Cardiac septum (tissue), 1 donor: ENCODE data around the gene ERI3. TPM values are rescaled to one million over a fixed set of nuclear protein-coding genes. Genes with fewer than 3 reads are reported as not detected.
A peak's percentile ranks its signal among the peaks of the same experiment; 100 is the strongest.

Source experiments
- DNase-seq: peaks from one replicate; pipeline ENCODE4 v3.0.0-alpha.2; 2020; ENCODE audit warnings: low spot score
- intact Hi-C: fragments of 100-400 bp; cut with DNase I; formaldehyde crosslinking; loops from one replicate; pipeline ENCODE4 v1.14.0; 2022
- total RNA-seq: library from RNA; stranded (reverse); fragmentation: NEBNext Ultra II Directional; extraction: Animal tissue kit (Norgen Biotek cat#: 25700); gene quantifications from one replicate; pipeline ENCODE4 v1.2.1, GENCODE V29; 2021
- donor health status: DM: no; HTN: no; CAD: no.

Gene ERI3
- total RNA-seq, 1 donor from 2014 or later = 45.0 TPM

DNA sequence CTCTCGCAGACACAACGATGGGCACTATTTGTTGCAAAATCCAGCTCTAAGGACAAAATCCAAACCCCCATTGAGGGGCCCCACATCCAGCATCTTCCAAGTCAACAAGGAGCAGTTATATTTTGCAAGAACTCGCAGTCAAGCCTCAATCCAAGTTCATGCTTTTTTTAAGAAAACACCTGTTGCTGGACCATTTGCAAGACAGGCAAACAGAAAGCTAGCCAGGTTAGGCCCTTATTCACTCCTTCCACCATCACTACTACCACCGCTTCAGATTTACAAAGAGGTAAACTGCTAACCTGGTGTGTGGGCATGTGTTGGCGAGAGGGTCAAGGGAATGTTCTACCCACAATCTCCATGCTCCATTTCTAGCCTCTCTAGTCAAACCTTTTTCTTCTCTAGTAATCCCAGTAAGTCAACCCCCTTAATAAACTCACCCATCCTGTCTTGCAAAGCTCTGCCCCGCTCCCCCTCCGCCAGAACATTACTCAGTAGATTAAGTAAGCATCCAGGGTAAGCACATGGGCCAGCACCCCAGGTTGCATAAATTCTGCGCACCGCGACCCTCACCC lies 703 bp downstream of the ERI3 start:
- DNase-seq = no peak

DNA sequence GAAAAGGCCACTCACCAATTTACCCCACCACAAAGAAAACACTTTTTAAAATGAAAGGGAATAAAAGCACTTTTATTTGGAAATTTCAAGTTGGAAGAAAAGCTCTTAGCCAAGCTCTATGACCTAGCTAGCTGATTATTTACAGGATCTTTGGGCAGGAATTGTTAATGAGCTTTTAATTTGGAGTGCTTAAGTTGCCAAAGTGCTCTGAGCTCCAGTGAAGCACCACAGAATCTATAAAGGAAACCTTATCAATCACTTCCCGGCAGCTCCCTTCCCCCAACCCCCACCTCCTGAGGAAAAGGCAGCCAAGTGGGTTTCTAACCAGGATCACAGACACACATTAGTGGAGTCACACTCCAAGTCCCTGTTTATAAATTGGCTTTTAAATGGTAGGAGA lies 1.5 kb downstream of the ERI3 start:
- no peak for DNase-seq
- intact Hi-C loops = loop anchor here (10.0 kb wide), 1 partner anchor 139 kb away; the partner anchor contains the start of gene DMAP1

More for the DNA sequence above, 703 bp downstream of the ERI3 start:
- intact Hi-C loops = loop anchor here (10.0 kb wide), 1 partner anchor 140 kb away; the partner anchor contains the start of gene DMAP1

DNA sequence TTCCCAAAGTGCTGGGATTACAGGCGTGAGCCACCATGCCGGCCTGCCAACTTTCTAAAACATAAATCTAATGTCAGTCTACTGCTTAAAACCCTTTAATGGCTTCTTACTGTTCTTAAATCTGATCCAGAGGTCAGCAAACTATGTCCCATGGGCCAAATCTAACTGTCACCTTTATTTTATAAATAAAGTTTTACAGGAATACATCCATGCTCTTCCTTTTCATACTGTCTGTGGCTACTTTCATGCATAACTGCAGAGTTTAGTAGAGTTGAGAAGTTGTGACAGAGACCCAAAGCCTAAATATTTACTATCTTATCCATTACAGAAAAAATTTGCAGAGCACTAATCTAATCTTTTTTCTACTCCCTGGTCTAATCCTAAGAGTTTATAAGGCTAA lies 3.8 kb downstream of the ERI3 start:
- no peak for DNase-seq
- intact Hi-C loops = loop anchor here (10.0 kb wide), 1 partner anchor 136 kb away; the partner anchor contains the start of gene DMAP1

GRCh38 chr1:44348061-44348485 lies 7.0 kb downstream of the ERI3 start:
- DNase-seq = no peak
- intact Hi-C loops = loop anchor here (5.0 kb wide), 1 partner anchor 49 kb away; no protein-coding TSS in a partner anchor

GRCh38 chr1:44347280-44347679 lies 7.8 kb downstream of the ERI3 start:
- intact Hi-C loops = loop anchor here (5.0 kb wide), 1 partner anchor 50 kb away; no protein-coding TSS in a partner anchor
- DNase-seq = no peak

DNA sequence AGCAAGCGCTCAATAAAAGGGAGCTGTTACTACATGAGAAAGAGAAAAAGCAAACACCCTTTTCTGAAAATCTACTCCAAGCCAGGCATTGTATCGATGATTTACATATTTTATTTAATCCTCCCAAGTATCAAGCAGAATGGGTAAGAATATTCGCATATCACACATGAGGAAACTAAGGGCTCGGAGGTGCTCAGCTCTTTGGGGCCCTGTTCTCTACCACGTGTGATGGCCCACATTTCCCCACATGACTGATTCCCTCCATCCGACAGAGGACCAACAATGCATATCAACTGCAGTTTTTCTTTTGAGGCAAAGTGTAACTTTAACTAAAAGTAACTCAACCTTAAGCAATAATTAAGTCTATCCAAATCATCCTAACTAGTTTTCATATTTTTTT lies 8.2 kb downstream of the ERI3 start:
- intact Hi-C loops = loop anchor here (5.0 kb wide), 1 partner anchor 50 kb away; no protein-coding TSS in a partner anchor
- DNase-seq = no peak

DNA sequence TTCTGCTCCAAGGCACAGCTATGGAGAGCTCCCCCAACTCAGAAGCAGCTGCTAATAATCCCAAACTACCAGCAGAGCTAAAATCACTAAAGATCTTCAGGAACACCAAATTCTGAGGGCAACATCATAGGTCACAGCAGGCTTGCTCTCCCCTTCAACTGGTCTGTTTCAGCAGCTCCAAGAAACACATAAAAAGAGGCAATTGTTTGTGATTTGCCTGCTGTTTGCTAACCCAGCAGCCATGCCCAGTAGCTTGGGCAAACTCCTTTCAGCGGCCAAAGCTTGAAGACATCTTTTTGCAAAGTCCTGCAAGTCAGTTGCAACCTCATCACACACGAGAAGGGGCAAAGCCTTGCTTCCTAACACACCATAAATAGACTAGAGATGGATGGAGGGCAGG lies 8.9 kb downstream of the ERI3 start:
- DNase-seq = no peak
- intact Hi-C loops = loop anchor here (5.0 kb wide), 1 partner anchor 51 kb away; no protein-coding TSS in a partner anchor

DNA sequence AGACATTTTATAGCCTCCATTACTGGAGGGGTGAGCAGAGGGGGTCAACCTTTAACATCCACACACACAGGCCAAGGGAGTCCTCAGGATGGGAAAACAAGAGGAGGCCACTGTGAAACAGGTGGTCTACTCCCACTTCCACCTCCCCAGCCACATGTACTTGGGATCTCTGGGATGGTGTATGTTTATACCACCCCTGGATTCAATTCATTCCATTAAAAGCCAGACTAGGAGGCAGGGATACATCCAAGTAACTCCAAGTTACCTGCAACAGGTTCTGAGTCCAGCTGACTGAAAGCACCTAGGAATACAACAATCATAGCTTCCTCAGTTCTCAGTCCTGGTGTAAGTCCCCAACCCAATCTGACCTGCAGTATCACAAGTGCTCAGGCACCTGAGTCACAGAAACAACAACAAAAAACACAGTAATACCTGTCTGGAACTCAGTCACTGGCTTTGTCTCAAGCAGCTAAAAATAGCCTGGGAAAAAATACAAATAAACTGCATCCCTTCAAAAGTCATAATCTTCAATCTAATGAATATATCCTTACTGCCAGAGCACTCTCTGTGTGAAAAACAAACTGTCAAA lies 9.8 kb downstream of the ERI3 start:
- DNase-seq = no peak
- intact Hi-C loops = loop anchor here (5.0 kb wide), 1 partner anchor 52 kb away; no protein-coding TSS in a partner anchor

GRCh38 chr1:44339731-44340130 lies 15.3 kb downstream of the ERI3 start:
- no peak for DNase-seq

GRCh38 chr1:44338136-44338535 lies 16.9 kb downstream of the ERI3 start:
- intact Hi-C loops = no loop called here
- no peak for DNase-seq

More at GRCh38 chr1:44339731-44340130, 15.3 kb downstream of the ERI3 start:
- intact Hi-C loops = no loop called here

- DNase-seq = no peak
- intact Hi-C loops = no loop called here
Measured at GRCh38 chr1:44336668-44337067, 18.4 kb downstream of the ERI3 start.

DNA sequence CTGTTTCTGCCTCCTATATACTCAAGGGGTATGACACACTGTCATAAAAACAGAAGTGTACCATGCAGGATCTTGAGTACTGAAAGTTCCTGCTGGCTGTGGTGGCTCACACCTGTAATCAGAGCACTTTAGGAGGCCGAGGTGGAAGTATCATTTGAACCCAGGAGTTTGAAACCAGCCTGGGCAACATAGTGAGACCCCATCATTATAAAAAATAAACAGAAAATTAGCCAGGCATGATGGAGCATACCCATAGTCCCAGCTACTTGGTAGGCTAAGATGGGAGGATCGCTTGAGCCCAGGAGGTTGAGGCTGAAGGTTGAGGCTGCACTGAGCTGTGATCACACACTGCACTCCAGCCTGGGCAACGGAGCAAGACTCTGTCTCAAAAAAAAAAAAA lies 20.1 kb downstream of the ERI3 start:
- no peak for DNase-seq
- intact Hi-C loops = no loop called here

- no peak for DNase-seq
- intact Hi-C loops = no loop called here
Measured at GRCh38 chr1:44333376-44333775, 21.7 kb downstream of the ERI3 start.

GRCh38 chr1:44332505-44332904 lies 22.6 kb downstream of the ERI3 start:
- intact Hi-C loops = no loop called here
- no peak for DNase-seq

GRCh38 chr1:44330935-44331334 lies 24.1 kb downstream of the ERI3 start:
- intact Hi-C loops = no loop called here
- no peak for DNase-seq

DNA sequence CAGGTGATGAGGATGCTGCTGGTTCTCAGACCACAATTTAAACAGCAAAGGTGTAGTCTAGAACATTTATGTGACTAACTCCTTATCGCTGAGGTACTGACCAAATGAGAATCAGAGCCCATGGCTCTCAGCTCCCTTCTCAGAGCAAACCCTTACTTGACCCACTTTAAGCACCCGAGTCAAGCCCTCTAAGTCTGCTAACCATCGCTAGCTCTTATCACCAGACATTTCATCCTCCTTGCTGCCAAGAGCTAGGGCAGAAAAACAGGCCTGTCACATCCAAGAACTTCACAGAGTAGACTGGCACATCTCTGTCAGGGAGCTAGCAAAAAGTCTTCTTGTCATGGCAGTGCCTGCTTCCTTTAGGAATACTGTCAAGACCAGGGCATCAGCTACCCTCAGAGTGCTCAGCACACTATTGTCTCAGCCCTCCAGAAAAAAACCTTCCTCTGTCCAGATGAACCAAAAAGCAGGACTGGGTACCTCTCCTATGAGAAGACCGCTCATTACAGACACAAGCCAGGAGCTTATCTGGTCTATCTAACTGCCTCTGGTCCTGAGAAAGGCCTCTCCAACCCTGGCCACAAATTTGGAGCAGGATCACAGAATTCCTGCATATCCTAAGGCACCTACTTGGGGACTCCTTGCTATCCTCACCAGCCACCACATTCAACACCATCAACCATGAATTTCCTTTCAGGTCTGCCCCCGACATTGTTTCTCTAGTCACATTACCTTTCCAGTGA lies 26.2 kb downstream of the ERI3 start:
- DNase-seq = no peak
- intact Hi-C loops = no loop called here

DNA sequence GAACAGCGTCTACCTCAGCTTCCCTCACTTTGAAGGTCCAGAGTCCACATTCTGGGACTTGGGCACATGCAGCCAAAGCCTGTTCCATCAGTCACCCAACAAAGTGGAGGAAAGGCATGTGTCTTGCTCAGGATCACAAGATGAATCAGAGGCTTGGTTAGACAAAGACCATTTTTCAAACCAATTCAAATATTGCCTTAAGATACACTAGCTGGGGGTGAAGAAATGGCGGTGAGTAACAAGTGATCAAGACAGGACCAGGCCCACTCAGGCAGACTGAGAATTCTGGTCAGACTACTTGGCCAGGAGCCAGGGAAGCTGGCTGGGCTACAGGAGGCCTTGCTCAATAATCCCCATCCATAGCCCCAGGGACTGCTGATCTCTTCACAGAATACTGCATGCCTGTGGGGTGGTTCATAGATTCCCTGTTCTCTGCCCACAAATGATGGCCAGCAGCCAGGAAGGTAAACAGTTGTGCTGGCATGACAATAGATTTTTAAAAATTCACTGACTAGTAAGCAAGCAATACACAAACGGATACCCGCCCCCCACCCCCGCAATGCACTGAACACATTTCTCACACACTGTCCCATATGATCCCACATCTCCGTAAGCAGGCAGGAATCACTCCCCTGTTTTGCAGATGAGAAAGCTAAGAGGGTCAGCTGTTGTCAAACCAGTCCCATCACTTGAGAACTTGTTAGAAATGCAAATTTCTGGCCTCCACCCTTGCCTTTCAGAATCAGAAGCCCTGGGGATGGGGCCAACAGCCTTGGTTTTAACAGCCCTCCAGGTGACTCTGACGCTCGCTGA lies 27.2 kb downstream of the ERI3 start:
- intact Hi-C loops = no loop called here
- DNase-seq = peak; percentile 81

DNA sequence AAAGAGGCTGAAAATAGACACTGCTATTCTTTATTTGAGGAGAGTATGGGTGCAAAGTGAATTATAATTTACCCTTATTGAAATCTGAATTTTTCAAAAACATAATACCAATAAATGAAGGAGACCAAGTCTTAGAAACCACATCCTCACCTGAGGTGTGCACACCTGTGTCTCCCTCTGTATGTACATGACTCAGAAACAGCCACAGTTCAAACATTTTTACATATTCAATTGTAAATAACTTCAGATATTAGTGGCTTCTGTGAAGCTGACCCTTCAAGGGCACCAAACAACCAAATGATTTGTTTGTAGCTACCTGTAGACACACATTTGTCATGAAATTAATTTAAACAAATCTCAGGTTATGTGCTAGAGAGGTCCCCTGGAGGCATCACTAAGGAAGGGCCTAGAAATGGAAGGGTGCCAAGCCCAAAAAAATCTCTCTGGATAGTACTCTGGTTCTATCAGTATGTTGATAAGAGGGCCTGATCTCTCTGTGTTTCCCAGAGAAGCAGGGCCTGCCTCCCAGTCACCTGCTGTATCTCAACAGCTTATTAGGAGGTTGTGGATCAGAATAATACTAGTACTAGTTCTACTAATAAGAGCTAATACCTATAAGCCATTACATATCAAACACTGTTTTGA lies 28.1 kb downstream of the ERI3 start:
- no peak for DNase-seq
- intact Hi-C loops = no loop called here

DNA sequence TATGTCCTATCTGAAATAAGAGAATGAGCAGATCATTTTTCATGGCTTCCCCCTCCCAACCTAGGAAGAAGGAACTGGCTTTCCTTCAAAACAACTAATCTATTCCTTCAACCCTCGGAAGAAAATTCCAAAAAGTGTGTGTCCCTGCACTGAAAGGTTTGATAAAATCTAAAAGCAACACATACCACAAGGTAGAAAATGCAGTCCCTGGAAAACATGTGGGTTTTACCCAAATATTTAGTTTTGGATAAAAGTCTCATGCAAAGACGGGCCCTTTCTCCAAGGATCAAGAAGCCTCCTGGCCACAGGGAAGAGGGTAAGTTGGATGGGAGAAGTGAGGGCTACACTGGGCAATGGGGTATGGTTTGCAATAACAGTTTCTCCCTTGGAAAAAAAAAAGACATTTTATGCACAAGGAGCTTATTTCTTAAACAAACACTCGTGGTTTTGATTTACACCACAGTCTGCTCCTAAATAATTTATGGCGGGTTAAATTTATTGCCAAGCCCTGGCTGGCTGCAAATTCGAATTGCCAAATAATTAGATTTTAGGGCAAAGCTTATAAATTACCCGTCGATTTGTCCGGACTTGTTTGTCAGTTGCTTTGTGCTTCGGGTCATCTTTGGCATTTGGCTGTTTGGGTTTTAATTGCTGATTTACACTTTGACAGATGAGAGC lies 28.9 kb downstream of the ERI3 start:
- no peak for DNase-seq
- intact Hi-C loops = no loop called here
